ENCODE data around the gene PRCD.

PRCD gene

DNA sequence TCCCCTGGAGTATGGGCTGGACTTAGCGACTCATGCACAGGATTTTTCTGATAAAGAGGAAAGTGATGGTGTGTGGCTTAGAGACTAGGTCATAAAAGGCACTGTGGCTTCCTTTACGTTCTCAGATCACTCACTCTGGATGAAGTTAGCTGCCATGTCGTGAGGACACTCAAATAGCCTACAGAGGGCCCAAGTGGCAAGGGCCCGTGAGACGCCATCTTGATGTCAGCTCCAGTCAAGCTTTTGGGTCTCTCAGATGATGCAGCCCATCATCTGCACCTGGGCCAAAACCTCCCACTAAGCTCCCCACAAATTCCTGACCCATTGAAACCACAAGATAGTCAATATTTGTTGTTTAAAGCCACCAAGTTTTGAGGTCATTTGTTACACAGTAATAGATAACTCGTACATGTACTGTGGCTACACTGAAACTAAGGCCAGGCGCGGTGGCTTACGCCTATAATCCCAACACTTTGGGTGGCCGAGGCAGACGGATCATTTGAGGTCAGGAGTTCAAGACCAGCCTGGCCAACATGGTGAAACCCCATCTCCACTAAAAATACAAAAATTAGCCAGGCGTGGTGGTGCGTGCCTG is 31.1 kb downstream of the PRCD start:
- H3K79me2 ChIP-seq (ENCODE audit: insufficient read depth, low read length): no peaks in the 10 kb centered on the region
- peaks cover 11% of the 10 kb centered on the region; the same call in 1 of the 2 replicates for H3K36me3 ChIP-seq (ENCODE audit: insufficient read depth, low read length)
- peaks cover 21% of the 10 kb centered on the region; the same call in 1 of the 2 replicates for H4K20me1 ChIP-seq (ENCODE audit: insufficient read depth, low read length)
- H3K9ac ChIP-seq (ENCODE audit: low read depth, low read length): no peak overlapping the region
- H3K4me2 ChIP-seq (ENCODE audit: insufficient read depth, low read length): no peak overlapping the region
- no peak overlapping the region for H2AFZ ChIP-seq (ENCODE audit: low read depth, low read length)
- no peak overlapping the region for H3K27ac ChIP-seq (ENCODE audit: low read length)
- H3K27me3 ChIP-seq (ENCODE audit: insufficient read depth, low read length, poor library complexity): no peaks in the 10 kb centered on the region
- TF ChIP-seq CTCF (IDR thresholded peaks at IDR 0.05; ENCODE audit: borderline replicate concordance, extremely low read depth, low read length, poor library complexity, severe bottlenecking) (no peak), EZH2 (IDR thresholded peaks at IDR 0.05; ENCODE audit: borderline replicate concordance, low read depth, low read length, severe bottlenecking) (no peak)
- H3K9me3 ChIP-seq (ENCODE audit: insufficient read depth, low read length, severe bottlenecking): no peaks in the 10 kb centered on the region
- H3K4me3 ChIP-seq (ENCODE audit: low read depth in 1 of 2, low read length in 2 of 2): no peak overlapping the region
- ATAC-seq (ENCODE audit: insufficient read depth, low read depth) (no peak), DNase-seq (no peak)
- H3K4me1 ChIP-seq (ENCODE audit: insufficient read depth, low read length): no peaks in the 10 kb centered on the region

DNA sequence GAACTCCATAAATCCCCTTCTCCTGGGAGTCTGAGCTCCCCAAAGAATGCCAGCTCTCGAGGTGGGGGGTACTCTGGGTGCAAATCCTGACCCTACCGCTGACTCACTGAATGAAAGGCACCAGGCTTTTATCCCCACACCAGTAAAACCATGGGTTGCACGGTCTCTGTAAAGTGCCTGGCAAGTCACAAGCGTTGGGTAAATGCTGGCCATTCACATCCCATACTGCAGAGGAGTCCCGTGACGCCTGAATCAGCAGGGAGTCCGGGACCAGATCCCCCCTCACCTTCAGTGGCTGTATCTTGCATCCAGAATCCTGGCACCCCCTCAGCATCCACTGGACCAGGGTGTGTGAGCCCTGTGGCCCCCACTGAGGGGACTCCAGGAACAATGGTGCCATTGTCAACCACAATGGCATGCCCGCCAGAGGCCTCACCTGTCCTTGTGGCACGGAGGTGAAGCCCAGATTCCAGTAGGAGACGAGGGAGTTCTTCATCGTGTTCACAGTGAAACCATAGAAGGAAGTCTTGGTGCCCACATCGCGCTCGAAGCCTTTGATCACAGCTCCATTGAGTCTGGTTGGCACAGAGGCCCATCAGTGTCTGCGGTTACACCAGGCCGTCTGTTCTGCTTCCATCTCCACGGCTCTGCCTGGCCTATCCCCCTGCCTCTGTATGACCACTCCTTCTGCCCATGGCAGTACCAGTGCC is 32.5 kb downstream of the PRCD start:
- ATAC-seq (ENCODE audit: insufficient read depth, low read depth) (no peak), DNase-seq (no peak)
- Histone ChIP-seq H3K36me3 (ENCODE audit: insufficient read depth, low read length) (0 out of 2 replicates have a peak, but pooled peaks cover 2% of the 10 kb centered on the region), H3K9me3 (ENCODE audit: insufficient read depth, low read length, severe bottlenecking) (no peaks in the 10 kb centered on the region), H3K27ac (ENCODE audit: low read length) (no peak overlapping the region), H2AFZ (ENCODE audit: low read depth, low read length) (no peak overlapping the region), H3K79me2 (ENCODE audit: insufficient read depth, low read length) (no peaks in the 10 kb centered on the region), H4K20me1 (ENCODE audit: insufficient read depth, low read length) (peaks cover 10% of the 10 kb centered on the region; the same call in 1 of the 2 replicates), H3K4me2 (ENCODE audit: insufficient read depth, low read length) (no peak overlapping the region), H3K27me3 (ENCODE audit: insufficient read depth, low read length, poor library complexity) (no peaks in the 10 kb centered on the region), H3K9ac (ENCODE audit: low read depth, low read length) (no peak overlapping the region), H3K4me1 (ENCODE audit: insufficient read depth, low read length) (no peaks in the 10 kb centered on the region), H3K4me3 (ENCODE audit: low read depth in 1 of 2, low read length in 2 of 2) (no peak overlapping the region)
- no peak for TF ChIP-seq EZH2 (IDR thresholded peaks at IDR 0.05; ENCODE audit: borderline replicate concordance, low read depth, low read length, severe bottlenecking)
- TF ChIP-seq CTCF (IDR thresholded peaks at IDR 0.05; ENCODE audit: borderline replicate concordance, extremely low read depth, low read length, poor library complexity, severe bottlenecking): no peak

- no peak overlapping the region for H2AFZ ChIP-seq (ENCODE audit: low read depth, low read length)
- no peak overlapping the region for H3K4me3 ChIP-seq (ENCODE audit: low read depth in 1 of 2, low read length in 2 of 2)
- ATAC-seq (ENCODE audit: insufficient read depth, low read depth): no peak
- no peaks in the 10 kb centered on the region for H3K27me3 ChIP-seq (ENCODE audit: insufficient read depth, low read length, poor library complexity)
- H3K4me1 ChIP-seq (ENCODE audit: insufficient read depth, low read length): no peaks in the 10 kb centered on the region
- no peaks in the 10 kb centered on the region for H3K79me2 ChIP-seq (ENCODE audit: insufficient read depth, low read length)
- DNase-seq: no peak
- no peak overlapping the region for H3K27ac ChIP-seq (ENCODE audit: low read length)
- peaks cover 3% of the 10 kb centered on the region; the same call in 1 of the 2 replicates for H4K20me1 ChIP-seq (ENCODE audit: insufficient read depth, low read length)
- H3K36me3 ChIP-seq (ENCODE audit: insufficient read depth, low read length): no peaks in the 10 kb centered on the region
- no peak overlapping the region for H3K9ac ChIP-seq (ENCODE audit: low read depth, low read length)
- no peak overlapping the region for H3K4me2 ChIP-seq (ENCODE audit: insufficient read depth, low read length)
- no peaks in the 10 kb centered on the region for H3K9me3 ChIP-seq (ENCODE audit: insufficient read depth, low read length, severe bottlenecking)
- TF ChIP-seq EZH2 (IDR thresholded peaks at IDR 0.05; ENCODE audit: borderline replicate concordance, low read depth, low read length, severe bottlenecking) (no peak), CTCF (IDR thresholded peaks at IDR 0.05; ENCODE audit: borderline replicate concordance, extremely low read depth, low read length, poor library complexity, severe bottlenecking) (no peak)
Measured at GRCh38 chr17:76573096-76573495, 33.3 kb downstream of the PRCD start.

Data from DND-41 (cell line).